ENCODE measurements around the gene MEFV. TPM values are rescaled to one million over a fixed set of nuclear protein-coding genes. Genes with fewer than 3 reads are reported as not detected.

MEFV gene
- total RNA-seq, 1 donor from 2014 or later = 0.62 TPM

Other genes with a start within 250 kb of the MEFV start
- gene CLDN9, start 243.7 kb downstream of the MEFV start, total RNA-seq = 1.2 TPM
- not detected for gene CLDN6, start 238.4 kb downstream of the MEFV start, total RNA-seq
- 17.7 TPM for gene TNFRSF12A, start 236.3 kb downstream of the MEFV start, total RNA-seq
- 61.1 TPM for gene HCFC1R1, start 232.7 kb downstream of the MEFV start, total RNA-seq
- gene THOC6, start 232.6 kb downstream of the MEFV start, total RNA-seq = 11.3 TPM
- gene BICDL2, start 219.7 kb downstream of the MEFV start, total RNA-seq = not detected
- 2.8 TPM for gene MMP25, start 210.1 kb downstream of the MEFV start, total RNA-seq
- gene IL32, start 191.0 kb downstream of the MEFV start, total RNA-seq = 46.0 TPM
- not detected for gene ZSCAN10, start 157.3 kb downstream of the MEFV start, total RNA-seq
- gene ZNF205, start 144.0 kb downstream of the MEFV start, total RNA-seq = 8.8 TPM
- 7.1 TPM for gene ZNF213, start 121.6 kb downstream of the MEFV start, total RNA-seq
- gene OR1F1, start 68.4 kb downstream of the MEFV start, total RNA-seq = not detected
- 5.7 TPM for gene ZNF200, start 21.5 kb downstream of the MEFV start, total RNA-seq
- gene ZNF263, start 26.9 kb upstream of the MEFV start, total RNA-seq = 7.8 TPM
- gene TIGD7, start 48.8 kb upstream of the MEFV start, total RNA-seq = 7.6 TPM
- 21.1 TPM for gene ZNF75A, start 48.9 kb upstream of the MEFV start, total RNA-seq
- not detected for gene OR2C1, start 99.3 kb upstream of the MEFV start, total RNA-seq
- gene ZSCAN32, start 144.4 kb upstream of the MEFV start, total RNA-seq = 5.5 TPM
- 9.9 TPM for gene ZNF174, start 144.6 kb upstream of the MEFV start, total RNA-seq
- gene ZNF597, start 186.9 kb upstream of the MEFV start, total RNA-seq = 2.0 TPM
- gene NAA60, start 187.0 kb upstream of the MEFV start, total RNA-seq = 48.6 TPM
- not detected for gene C16orf90, start 238.9 kb upstream of the MEFV start, total RNA-seq
- gene CLUAP1, start 244.4 kb upstream of the MEFV start, total RNA-seq = 13.1 TPM

Measured in left ventricle myocardium superior (tissue), 1 donor.